Left lung (tissue), 14 donors: Measurements from ENCODE around the gene MOCOS. TPM values are rescaled to one million over a fixed set of nuclear protein-coding genes. Genes with fewer than 3 reads are reported as not detected.

Source experiments
- ATAC-seq: fragments of 200-7000 bp; cut with Tn5 transposase; one replicate; pipeline ENCODE4 v1.9.1; 2020; ENCODE audit warnings: moderate library complexity
- DNase-seq, 4 donors: peaks; one replicate each; pipeline ENCODE4 v3.0.0-alpha.2; 2013 to 2020
- H3K27ac ChIP-seq, 2 donors: fragments of 200-600 bp; sonication (generic) in 1 of 2; one replicate each; pipeline versions ENCODE4 v1.5.0 to v1.8.0; 2020 to 2021
- H3K27me3 ChIP-seq, 2 donors: fragments of 200-600 bp; sonication (generic) in 1 of 2; one replicate each; pipeline versions ENCODE4 v1.5.0 to v1.8.0; 2020 to 2021
- H3K36me3 ChIP-seq, 2 donors: fragments of 200-600 bp; sonication (generic) in 1 of 2; one replicate each; pipeline versions ENCODE4 v1.5.0 to v1.8.0; 2020 to 2021
- H3K4me1 ChIP-seq, 2 donors: fragments of 200-600 bp; one replicate each; pipeline ENCODE4 v1.8.0; 2021
- H3K4me3 ChIP-seq, 2 donors: fragments of 200-600 bp; sonication (generic) in 1 of 2; one replicate each; pipeline versions ENCODE4 v1.5.0 to v1.8.0; 2020 to 2021; ENCODE audit warnings: mild to moderate bottlenecking in 1 of 2
- H3K9me3 ChIP-seq, 2 donors: fragments of 200-600 bp; sonication (generic) in 1 of 2; one replicate each; pipeline versions ENCODE4 v1.5.0 to v1.8.0; 2020 to 2021
- CTCF ChIP-seq, 2 donors: fragments of 200-600 bp; sonication (generic) in 1 of 2; IDR thresholded peaks; one replicate each; pipeline versions ENCODE4 v1.5.0 to v1.8.0; 2021; ENCODE audit warnings: antibody characterized with exemption in 2 of 2
- intact Hi-C, 2 donors: fragments of 100-400 bp; cut with DNase I; formaldehyde crosslinking; loops; one replicate each; pipeline versions ENCODE4 v1.11.2 to v1.14.2; 2022
- long read RNA-seq, 12 donors: library from polyadenylated mRNA in 2 of 12; unstranded in 2 of 12; transcript quantifications; one replicate each; pipeline ENCODE4 v2.0.0 and lab custom pipeline, GENCODE V29; 2019 to 2026
- polyA plus RNA-seq, 6 donors: library from polyadenylated mRNA; unstranded; fragments of 120-200 nt; gene quantifications; one replicate each; pipeline ENCODE4 v1.2.1, GENCODE V29; 2013; ENCODE audit not compliant: insufficient read length in 6 of 6
- total RNA-seq, 2 donors: library from RNA; stranded (reverse); fragmentation: NEBNext Ultra II Directional; extraction: Animal tissue kit (Norgen Biotek cat#: 25700); gene quantifications; one replicate each; pipeline ENCODE4 v1.2.1, GENCODE V29; 2021
- donor health status: DM: no; HTN: yes; CAD: no.
- donor health status: DM: no; HTN: no; CAD: no.

The MOCOS gene
- total RNA-seq (1 to 10 TPM; 5.1 to 5.5 TPM), polyA plus RNA-seq (1 to 10 TPM in 5 of 6 donors, under 1 TPM in 1; 0.60 to 1.3 (median 1.1) TPM)
- long read RNA-seq, donor 1: 0 reads
- long read RNA-seq, donor 2: 0 reads
- long read RNA-seq, donor 3: 0 reads
- long read RNA-seq, donor 4, partial matches to known transcripts: 1 of 2 reads
- long read RNA-seq, donor 4, other reads (novel, unspliced or antisense): 1 of 2 reads
- long read RNA-seq, donor 5: 0 reads
- long read RNA-seq, donor 6: 0 reads
- long read RNA-seq, donor 7: 0 reads
- long read RNA-seq, donor 8: 0 reads
- long read RNA-seq, donor 9: 0 reads
- long read RNA-seq, donor 10, full-length matches to known transcripts: 2 of 4 reads
- long read RNA-seq, donor 10, partial matches to known transcripts: 1 of 4 reads
- long read RNA-seq, donor 10, other reads (novel, unspliced or antisense): 1 of 4 reads
- long read RNA-seq, donor 11: 0 reads
- long read RNA-seq, donor 12: 0 reads

GRCh38 chr18:36187193-36187825, at the start of gene MOCOS:
Gene MOCOS, plus strand, starts transcription at chr18:36187497. Its CDS starts 43 bp downstream, at chr18:36187540.
- TF ChIP-seq CTCF (IDR thresholded peaks at IDR 0.05): no peak
- intact Hi-C loops: no loop called here
- DNase-seq: peak; percentile 42 to 98 (median 71)
- no peaks in the 10 kb centered on the region for H3K9me3 ChIP-seq
- H3K4me3 ChIP-seq: peak within 1 kb of the TSS; percentile 74 to 78
- peak; percentile 99 for ATAC-seq
- no peaks in the 10 kb centered on the region for H3K36me3 ChIP-seq
- H3K4me1 ChIP-seq: peaks cover 0 to 16% of the 10 kb centered on the region in 2 donors
- peak within 1 kb of the TSS; percentile 10 to 63 for H3K27ac ChIP-seq
- H3K27me3 ChIP-seq: peaks cover 0 to 38% of the 10 kb centered on the region in 2 donors

GRCh38 chr18:36139245-36139644, 48.1 kb upstream of the MOCOS start:
- no peak for TF ChIP-seq CTCF (IDR thresholded peaks at IDR 0.05)
- intact Hi-C loops: no loop called here

GRCh38 chr18:36141576-36141975, 45.7 kb upstream of the MOCOS start:
- no peaks in the 10 kb centered on the region for H3K4me1 ChIP-seq
- peaks cover 0 to 96% of the 10 kb centered on the region in 2 donors for H3K36me3 ChIP-seq
- intact Hi-C loops: no loop called here
- DNase-seq (no peak), ATAC-seq (no peak)
- no peaks in the 10 kb centered on the region for H3K27me3 ChIP-seq
- H3K4me3 ChIP-seq: no peak overlapping the region
- no peak overlapping the region for H3K27ac ChIP-seq
- TF ChIP-seq CTCF (IDR thresholded peaks at IDR 0.05): no peak
- H3K9me3 ChIP-seq: no peaks in the 10 kb centered on the region

More at GRCh38 chr18:36139245-36139644, 48.1 kb upstream of the MOCOS start:
- ATAC-seq: no peak
- Histone ChIP-seq H3K27ac (no peak overlapping the region), H3K9me3 (no peaks in the 10 kb centered on the region), H3K27me3 (no peaks in the 10 kb centered on the region), H3K4me3 (no peak overlapping the region), H3K36me3 (peaks cover 0 to 76% of the 10 kb centered on the region in 2 donors), H3K4me1 (peaks cover 0 to 3% of the 10 kb centered on the region in 2 donors)
- no peak for DNase-seq

GRCh38 chr18:36142751-36143150, 44.5 kb upstream of the MOCOS start:
- no peak overlapping the region for H3K4me3 ChIP-seq
- no peak overlapping the region for H3K27ac ChIP-seq
- TF ChIP-seq CTCF (IDR thresholded peaks at IDR 0.05): no peak
- ATAC-seq (no peak), DNase-seq (no peak)
- intact Hi-C loops: no loop called here
- no peaks in the 10 kb centered on the region for H3K27me3 ChIP-seq
- H3K36me3 ChIP-seq: peaks cover 0 to 96% of the 10 kb centered on the region in 2 donors
- H3K4me1 ChIP-seq: no peaks in the 10 kb centered on the region
- H3K9me3 ChIP-seq: no peaks in the 10 kb centered on the region

GRCh38 chr18:36143391-36143790, 43.9 kb upstream of the MOCOS start:
- Histone ChIP-seq H3K9me3 (no peaks in the 10 kb centered on the region), H3K36me3 (peaks cover 0 to 96% of the 10 kb centered on the region in 2 donors), H3K27ac (no peak overlapping the region), H3K4me3 (no peak overlapping the region), H3K27me3 (no peaks in the 10 kb centered on the region), H3K4me1 (no peaks in the 10 kb centered on the region)
- ATAC-seq (no peak), DNase-seq (no peak)
- intact Hi-C loops: no loop called here
- TF ChIP-seq CTCF (IDR thresholded peaks at IDR 0.05): no peak
